Neural cell (in vitro differentiated cells): Measurements from ENCODE around the gene TAGLN2. TPM values are rescaled to one million over a fixed set of nuclear protein-coding genes. Genes with fewer than 3 reads are reported as not detected.

Experiments used
- polyA plus RNA-seq: library from polyadenylated mRNA; depleted of rRNA; stranded (reverse); fragments of >200 nt; gene quantifications from 2 replicates; pipeline ENCODE4 v1.2.3, GENCODE V29; 2014
- small RNA-seq, 3 experiments: library from RNA; depleted of rRNA; stranded (forward); fragments of <200 nt; gene quantifications; one replicate each; pipeline ENCODE3, GENCODE V24; 2012

TAGLN2 gene
- polyA plus RNA-seq, 1 donor from 2014 or later, result 0.52 TPM

Small RNA genes within 50 kb of the gene (small RNA-seq; reads per million reads assigned to genes)
- 0 reads per million in 3 experiments for gene MIR4259

Other genes starting within 250 kb of the TAGLN2 start
- gene CRP, start 210.9 kb downstream of the TAGLN2 start, polyA plus RNA-seq, result 0.58 and 0.98 TPM in 2 replicates
- 3.7 and 5.4 TPM in 2 replicates for gene DUSP23, start 144.5 kb downstream of the TAGLN2 start, polyA plus RNA-seq
- gene FCRL6, start 123.1 kb downstream of the TAGLN2 start, polyA plus RNA-seq, result not detected in 2 replicates
- gene SLAMF8, start 98.6 kb downstream of the TAGLN2 start, polyA plus RNA-seq, result not detected in 2 replicates
- 0.37 TPM in 1 of 2 replicates, not detected in the other for gene VSIG8, start 62.9 kb downstream of the TAGLN2 start, polyA plus RNA-seq
- 0.12 TPM in 1 of 2 replicates, not detected in the other for gene CFAP45, start 25.3 kb downstream of the TAGLN2 start, polyA plus RNA-seq
- gene IGSF9, start 20.1 kb upstream of the TAGLN2 start, polyA plus RNA-seq, result 10.7 and 11.8 TPM in 2 replicates
- gene SLAMF9, start 28.7 kb upstream of the TAGLN2 start, polyA plus RNA-seq, result not detected in 2 replicates
- gene PIGM, start 106.5 kb upstream of the TAGLN2 start, polyA plus RNA-seq, result 3.4 and 3.8 TPM in 2 replicates
- not detected in 2 replicates for gene KCNJ10, start 144.7 kb upstream of the TAGLN2 start, polyA plus RNA-seq
- gene KCNJ9, start 156.0 kb upstream of the TAGLN2 start, polyA plus RNA-seq, result 8.0 and 9.8 TPM in 2 replicates
- gene IGSF8, start 173.1 kb upstream of the TAGLN2 start, polyA plus RNA-seq, result 26.9 and 27.3 TPM in 2 replicates
- 0.12 and 0.14 TPM in 2 replicates for gene ATP1A2, start 190.3 kb upstream of the TAGLN2 start, polyA plus RNA-seq
- gene ATP1A4, start 226.1 kb upstream of the TAGLN2 start, polyA plus RNA-seq, result not detected in 2 replicates